Astrocyte (in vitro differentiated cells and primary cell): ENCODE measurements around the gene AMER3. TPM values are rescaled to one million over a fixed set of nuclear protein-coding genes. Genes with fewer than 3 reads are reported as not detected.

Source experiments
- DNase-seq: peaks from one replicate; pipeline ENCODE4 v3.0.0-alpha.2; 2010; ENCODE audit warnings: low read depth
- FAIRE-seq: peaks from 2 replicates; lab custom pipeline; 2011; peaks lifted over from hg19 to GRCh38; lab: Jason Lieb, UNC
- H2AFZ ChIP-seq: 2 replicates; pipeline ENCODE4 v1.6.0; 2012; ENCODE audit warnings: low read depth, low read length, inconsistent platforms
- H3K27ac ChIP-seq: 2 replicates; pipeline ENCODE4 v1.5.1; 2011; ENCODE audit warnings: low read depth, low read length, inconsistent platforms
- H3K27me3 ChIP-seq: 2 replicates; pipeline ENCODE4 v1.6.0; 2011; ENCODE audit warnings: low read length, inconsistent platforms; ENCODE audit not compliant: insufficient read depth
- H3K36me3 ChIP-seq: 2 replicates; pipeline ENCODE4 v1.5.1; 2011; ENCODE audit warnings: low read length, inconsistent platforms; ENCODE audit not compliant: insufficient read depth
- H3K4me1 ChIP-seq: 2 replicates; pipeline ENCODE4 v1.5.1; 2011; ENCODE audit warnings: low read length, inconsistent platforms; ENCODE audit not compliant: insufficient read depth
- H3K4me2 ChIP-seq: 2 replicates; pipeline ENCODE4 v1.6.0; 2012; ENCODE audit warnings: low read length, inconsistent platforms
- H3K4me3 ChIP-seq: 2 replicates; pipeline ENCODE4 v1.5.1; 2011; ENCODE audit warnings: low read depth, mild to moderate bottlenecking, low read length, inconsistent platforms; ENCODE audit not compliant: insufficient read depth
- H3K79me2 ChIP-seq: 2 replicates; pipeline ENCODE4 v1.6.0; 2012; ENCODE audit warnings: mild to moderate bottlenecking, low read length, inconsistent platforms; ENCODE audit not compliant: insufficient read depth
- H3K9ac ChIP-seq: 2 replicates; pipeline ENCODE4 v1.6.0; 2012; ENCODE audit warnings: mild to moderate bottlenecking, low read length, inconsistent platforms
- H3K9me3 ChIP-seq: 2 replicates; pipeline ENCODE4 v1.5.1; 2012; ENCODE audit warnings: low read depth, mild to moderate bottlenecking, low read length, inconsistent platforms; ENCODE audit not compliant: insufficient read depth
- H4K20me1 ChIP-seq: 2 replicates; pipeline ENCODE4 v1.6.0; 2012; ENCODE audit warnings: low read length, inconsistent platforms; ENCODE audit not compliant: insufficient read depth
- H3K27ac Mint-ChIP-seq: one replicate; pipeline ENCODE4 v1.8.0; 2021; ENCODE audit warnings: mild to moderate bottlenecking, mixed read lengths; ENCODE audit not compliant: unreplicated experiment
- H3K27me3 Mint-ChIP-seq: one replicate; pipeline ENCODE4 v1.8.0; 2021; ENCODE audit warnings: low read depth, mixed read lengths; ENCODE audit not compliant: unreplicated experiment
- H3K36me3 Mint-ChIP-seq: one replicate; pipeline ENCODE4 v1.8.0; 2021; ENCODE audit warnings: low read depth, mixed read lengths; ENCODE audit not compliant: unreplicated experiment
- H3K4me1 Mint-ChIP-seq: one replicate; pipeline ENCODE4 v1.8.0; 2021; ENCODE audit warnings: low read depth, mixed read lengths; ENCODE audit not compliant: unreplicated experiment
- H3K4me3 Mint-ChIP-seq: one replicate; pipeline ENCODE4 v1.8.0; 2021; ENCODE audit warnings: mild to moderate bottlenecking, moderate library complexity, mixed read lengths; ENCODE audit not compliant: unreplicated experiment
- H3K9me3 Mint-ChIP-seq: one replicate; pipeline ENCODE4 v1.8.0; 2021; ENCODE audit warnings: mild to moderate bottlenecking, mixed read lengths; ENCODE audit not compliant: unreplicated experiment
- CTCF ChIP-seq: IDR thresholded peaks from 2 replicates; pipeline ENCODE4 v1.5.1; 2011; ENCODE audit warnings: low read depth, mild to moderate bottlenecking, inconsistent platforms, low read length, moderate library complexity; ENCODE audit not compliant: insufficient read depth
- EZH2 ChIP-seq: IDR thresholded peaks from 2 replicates; pipeline ENCODE4 v1.6.1; 2012; ENCODE audit warnings: mild to moderate bottlenecking, low read length, inconsistent platforms; ENCODE audit not compliant: insufficient read depth
- total RNA-seq: library from RNA; stranded (reverse); gene quantifications from 2 replicates; pipeline ENCODE4 v1.2.1, GENCODE V29; 2021

AMER3 gene
- total RNA-seq, 1 donor from 2014 or later = not detected

DNA sequence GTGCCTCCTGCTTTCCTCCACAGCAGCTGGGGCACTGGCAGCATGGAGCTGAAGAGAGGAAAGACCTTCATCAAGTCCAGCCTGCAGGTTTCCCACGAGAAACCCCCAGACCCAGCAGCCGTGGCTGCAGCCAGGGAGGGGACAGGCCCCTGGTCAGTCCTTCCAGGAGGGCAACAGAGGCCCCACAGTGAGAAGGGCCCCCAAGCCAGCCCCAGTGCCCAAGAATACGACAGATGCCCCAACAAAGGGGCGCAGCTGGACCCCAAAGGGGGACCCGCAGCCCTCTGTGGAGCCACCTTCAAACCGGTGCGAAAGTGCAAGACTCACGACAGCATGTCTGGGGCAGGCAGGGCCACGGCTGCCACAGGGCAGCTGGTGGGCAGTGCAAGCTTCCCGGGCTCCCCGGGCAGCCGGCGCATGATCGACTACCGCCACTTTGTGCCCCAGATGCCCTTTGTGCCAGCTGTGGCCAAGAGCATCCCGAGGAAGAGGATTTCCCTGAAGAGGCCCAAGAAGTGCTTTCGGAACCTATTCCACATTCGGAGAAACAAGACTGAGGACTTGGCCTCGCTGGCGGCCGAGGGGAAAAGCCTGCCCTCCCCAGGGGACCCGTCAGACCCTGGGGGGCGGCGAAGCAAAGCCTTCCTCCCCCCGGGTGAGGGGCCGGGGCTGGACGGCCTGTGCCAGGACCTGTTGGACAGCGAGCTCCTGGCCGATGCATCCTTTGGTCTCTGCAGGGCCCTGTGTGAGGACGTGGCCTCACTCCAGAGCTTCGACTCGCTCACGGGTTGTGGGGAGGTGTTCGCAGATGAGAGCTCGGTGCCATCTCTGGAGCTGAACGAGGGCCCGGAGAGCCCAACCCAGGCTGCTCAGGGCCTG is 6.9 kb downstream of the AMER3 start:
- Histone ChIP-seq H3K4me1 (no peaks in the 10 kb centered on the region), H3K9ac (no peak overlapping the region), H3K9me3 (no peaks in the 10 kb centered on the region), H3K4me2 (no peak overlapping the region), H3K4me3 (no peak overlapping the region), H3K36me3 (no peaks in the 10 kb centered on the region), H3K27ac (no peak overlapping the region), H3K79me2 (no peaks in the 10 kb centered on the region), H2AFZ (no peak overlapping the region), H4K20me1 (no peaks in the 10 kb centered on the region), H3K27me3 (peaks cover 2% of the 10 kb centered on the region)
- no peak for TF ChIP-seq CTCF
- TF ChIP-seq EZH2 = no peak
- Mint-ChIP-seq H3K4me3 (no peak overlapping the region), H3K27me3 (peaks cover 45% of the 10 kb centered on the region), H3K9me3 (no peaks in the 10 kb centered on the region), H3K4me1 (no peaks in the 10 kb centered on the region), H3K27ac (no peak overlapping the region), H3K36me3 (no peaks in the 10 kb centered on the region)
- FAIRE-seq = no peak
- no peak for DNase-seq

- Histone ChIP-seq H3K27me3 (no peaks in the 10 kb centered on the region), H3K9ac (no peak overlapping the region), H3K4me3 (no peak overlapping the region), H3K4me2 (no peak overlapping the region), H2AFZ (no peak overlapping the region), H3K9me3 (no peaks in the 10 kb centered on the region), H4K20me1 (no peaks in the 10 kb centered on the region), H3K27ac (no peak overlapping the region), H3K79me2 (no peaks in the 10 kb centered on the region), H3K36me3 (no peaks in the 10 kb centered on the region), H3K4me1 (no peaks in the 10 kb centered on the region)
- Mint-ChIP-seq H3K27ac (no peak overlapping the region), H3K36me3 (peaks cover under 1% of the 10 kb centered on the region), H3K4me1 (no peaks in the 10 kb centered on the region), H3K4me3 (no peak overlapping the region), H3K9me3 (no peaks in the 10 kb centered on the region), H3K27me3 (peaks cover 46% of the 10 kb centered on the region)
- no peak for TF ChIP-seq CTCF
- no peak for TF ChIP-seq EZH2
- FAIRE-seq (no peak), DNase-seq (no peak)
Observed at GRCh38 chr2:130762910-130763385, 7.6 kb downstream of the AMER3 start.

- FAIRE-seq (no peak), DNase-seq (no peak)
- no peaks in the 10 kb centered on the region for H3K27me3 ChIP-seq
Observed at GRCh38 chr2:130763405-130763804, 8.1 kb downstream of the AMER3 start.

More at GRCh38 chr2:130763405-130763804, 8.1 kb downstream of the AMER3 start:
- Histone ChIP-seq H3K9ac (no peak overlapping the region), H4K20me1 (no peaks in the 10 kb centered on the region), H3K9me3 (no peaks in the 10 kb centered on the region), H2AFZ (no peak overlapping the region), H3K4me1 (no peaks in the 10 kb centered on the region), H3K4me2 (no peak overlapping the region), H3K4me3 (no peak overlapping the region), H3K27ac (no peak overlapping the region), H3K79me2 (no peaks in the 10 kb centered on the region), H3K36me3 (no peaks in the 10 kb centered on the region)
- Mint-ChIP-seq H3K27me3 (peaks cover 44% of the 10 kb centered on the region), H3K4me1 (no peaks in the 10 kb centered on the region), H3K36me3 (peaks cover 2% of the 10 kb centered on the region), H3K27ac (no peak overlapping the region), H3K4me3 (no peak overlapping the region), H3K9me3 (no peaks in the 10 kb centered on the region)
- TF ChIP-seq CTCF = no peak
- TF ChIP-seq EZH2 = no peak
